OCI-LY3 (cell line): ENCODE results near the gene WDR53.

ENCODE experiments used
- CTCF ChIP-seq: fragments of 200-600, 300-600 bp; sonication (generic); IDR thresholded peaks from 2 replicates; pipeline ENCODE4 v1.5.1; 2014; ENCODE audit warnings: antibody characterized with exemption, low read length, low read depth
- EZH2phosphoT487 ChIP-seq: fragments of 200-600 bp; shearing (Covaris generic); IDR thresholded peaks from 2 replicates; pipeline ENCODE4 v1.6.1; 2018; ENCODE audit warnings: antibody characterized with exemption, mixed run types, low read depth

GRCh38 chr3:196555295-196555694, 13.1 kb downstream of the WDR53 start:
- no peak for TF ChIP-seq CTCF
- TF ChIP-seq EZH2phosphoT487: no peak
